Loucy (cell line): Measurements from ENCODE around the gene LKAAEAR1.

Experiments used
- H2AFZ ChIP-seq: fragments of 200-600 bp; sonication (generic); 2 replicates; pipeline ENCODE4 v1.6.0; 2016; ENCODE audit warnings: antibody characterized with exemption, mild to moderate bottlenecking, low read length, moderate library complexity
- H3F3A ChIP-seq: fragments of 200-600 bp; 2 replicates; pipeline ENCODE4 v1.6.0; 2016; ENCODE audit warnings: antibody characterized with exemption, low read depth, mild to moderate bottlenecking
- H3K27me3 ChIP-seq: fragments of 200-600 bp; sonication (generic); 2 replicates; pipeline ENCODE4 v1.6.1; 2014; ENCODE audit warnings: low read length, mild to moderate bottlenecking; ENCODE audit not compliant: insufficient read depth, poor library complexity, severe bottlenecking
- H3K36me3 ChIP-seq: fragments of 200-600 bp; sonication (generic); 2 replicates; pipeline ENCODE4 v1.6.1; 2016; ENCODE audit warnings: low read length; ENCODE audit not compliant: insufficient read depth
- H3K4me1 ChIP-seq: fragments of 200-600 bp; sonication (generic); 2 replicates; pipeline ENCODE4 v1.5.1; 2014; ENCODE audit warnings: low read length, mild to moderate bottlenecking; ENCODE audit not compliant: insufficient read depth, poor library complexity, severe bottlenecking
- H3K4me2 ChIP-seq: fragments of 200-600 bp; sonication (generic); 2 replicates; pipeline ENCODE4 v1.6.0; 2014; ENCODE audit warnings: antibody characterized with exemption, low read length, low read depth, mild to moderate bottlenecking; ENCODE audit not compliant: poor library complexity, severe bottlenecking
- H3K4me3 ChIP-seq: fragments of 200-600 bp; sonication (generic); 2 replicates; pipeline ENCODE4 v1.5.1; 2014; ENCODE audit warnings: low read length, mild to moderate bottlenecking, mixed read lengths; ENCODE audit not compliant: poor library complexity, severe bottlenecking
- H3K79me2 ChIP-seq: fragments of 200-600 bp; sonication (generic); 2 replicates; pipeline ENCODE4 v1.6.1; 2014; ENCODE audit warnings: low read length; ENCODE audit not compliant: insufficient read depth
- H3K9ac ChIP-seq: fragments of 200-600 bp; sonication (generic); 2 replicates; pipeline ENCODE4 v1.6.0; 2014; ENCODE audit warnings: mild to moderate bottlenecking, low read depth, low read length, moderate library complexity; ENCODE audit not compliant: poor library complexity, severe bottlenecking
- H3K9me2 ChIP-seq: fragments of 200-600 bp; sonication (generic); replicated peaks from 2 replicates; pipeline ENCODE4 v1.6.1; 2016; ENCODE audit warnings: low read depth, low read length, mixed read lengths
- H3K9me3 ChIP-seq: fragments of 200-600 bp; sonication (generic); 2 replicates; pipeline ENCODE4 v1.6.1; 2014; ENCODE audit warnings: mild to moderate bottlenecking, antibody characterized with exemption, low read length, low read depth; ENCODE audit not compliant: insufficient read depth
- H4K20me1 ChIP-seq: fragments of 200-600 bp; sonication (generic); 2 replicates; pipeline ENCODE4 v1.6.0; 2014; ENCODE audit warnings: antibody characterized with exemption, low read length, mild to moderate bottlenecking; ENCODE audit not compliant: insufficient read depth, poor library complexity, severe bottlenecking
- EZH2phosphoT487 ChIP-seq: fragments of 200-600 bp; IDR thresholded peaks from 2 replicates; pipeline ENCODE4 v1.6.1; 2018; ENCODE audit warnings: antibody characterized with exemption, mild to moderate bottlenecking, moderate library complexity, borderline replicate concordance
- TF ChIP-seq, protein P1 (sequence below): fragments of 200-600 bp; sonication (generic); conservative IDR thresholded peaks from 2 replicates; pipeline ENCODE4 v1.5.1; 2014; ENCODE audit warnings: mild to moderate bottlenecking, antibody characterized with exemption, low read length

Gene LKAAEAR1

DNA sequence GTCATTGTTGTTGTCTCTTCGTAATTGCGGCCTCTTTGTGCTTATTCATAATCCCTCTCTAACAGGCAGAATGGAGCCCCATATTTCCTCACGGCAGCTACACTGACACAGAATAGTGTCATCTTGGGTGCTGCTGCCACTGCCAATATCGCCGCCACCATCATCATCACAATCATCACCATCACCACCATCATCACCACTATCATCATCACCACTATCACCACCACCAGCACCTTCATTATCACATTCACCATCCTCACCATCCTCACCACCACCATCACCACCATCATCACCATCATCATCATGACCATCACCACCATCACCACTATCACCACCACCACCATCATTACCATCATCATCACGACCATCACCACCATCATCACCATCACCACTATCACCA, 12.3 kb upstream of the LKAAEAR1 start:
- H3K9me3 ChIP-seq, result no peaks in the 10 kb centered on the region
- no peak overlapping the region for H3K4me3 ChIP-seq
- H3K9me2 ChIP-seq, result no peaks in the 10 kb centered on the region
- H3K36me3 ChIP-seq, result no peaks in the 10 kb centered on the region
- H3K9ac ChIP-seq, result no peak overlapping the region
- no peaks in the 10 kb centered on the region for H3F3A ChIP-seq
- peaks cover 18% of the 10 kb centered on the region for H3K4me1 ChIP-seq
- TF ChIP-seq EZH2phosphoT487, result no peak
- TF ChIP-seq, protein P1, sequence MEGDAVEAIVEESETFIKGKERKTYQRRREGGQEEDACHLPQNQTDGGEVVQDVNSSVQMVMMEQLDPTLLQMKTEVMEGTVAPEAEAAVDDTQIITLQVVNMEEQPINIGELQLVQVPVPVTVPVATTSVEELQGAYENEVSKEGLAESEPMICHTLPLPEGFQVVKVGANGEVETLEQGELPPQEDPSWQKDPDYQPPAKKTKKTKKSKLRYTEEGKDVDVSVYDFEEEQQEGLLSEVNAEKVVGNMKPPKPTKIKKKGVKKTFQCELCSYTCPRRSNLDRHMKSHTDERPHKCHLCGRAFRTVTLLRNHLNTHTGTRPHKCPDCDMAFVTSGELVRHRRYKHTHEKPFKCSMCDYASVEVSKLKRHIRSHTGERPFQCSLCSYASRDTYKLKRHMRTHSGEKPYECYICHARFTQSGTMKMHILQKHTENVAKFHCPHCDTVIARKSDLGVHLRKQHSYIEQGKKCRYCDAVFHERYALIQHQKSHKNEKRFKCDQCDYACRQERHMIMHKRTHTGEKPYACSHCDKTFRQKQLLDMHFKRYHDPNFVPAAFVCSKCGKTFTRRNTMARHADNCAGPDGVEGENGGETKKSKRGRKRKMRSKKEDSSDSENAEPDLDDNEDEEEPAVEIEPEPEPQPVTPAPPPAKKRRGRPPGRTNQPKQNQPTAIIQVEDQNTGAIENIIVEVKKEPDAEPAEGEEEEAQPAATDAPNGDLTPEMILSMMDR, result no peak
- H3K27me3 ChIP-seq, result no peaks in the 10 kb centered on the region
- H4K20me1 ChIP-seq, result no peaks in the 10 kb centered on the region
- H3K79me2 ChIP-seq, result no peaks in the 10 kb centered on the region
- H3K4me2 ChIP-seq, result no peak overlapping the region
- H2AFZ ChIP-seq, result no peak overlapping the region

DNA sequence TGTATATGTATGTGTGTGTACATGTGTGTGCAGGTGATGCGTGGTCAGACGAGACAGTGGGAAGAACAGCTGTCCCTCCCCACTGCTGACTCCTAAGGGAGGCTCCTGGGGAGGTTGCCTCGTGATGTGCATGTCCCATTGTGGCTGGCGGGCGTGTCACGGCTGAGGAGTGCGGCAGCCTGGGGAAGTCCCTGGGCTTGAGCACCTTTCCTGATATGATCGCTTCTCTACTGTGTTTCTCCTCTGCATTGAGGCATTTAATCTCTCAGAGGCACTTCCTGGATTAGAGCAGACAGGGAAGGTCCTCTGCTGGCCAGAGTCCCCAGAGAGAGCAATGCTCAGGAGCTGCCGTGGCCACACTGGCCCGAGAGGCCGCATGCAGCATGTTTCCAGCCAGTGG, 11.7 kb upstream of the LKAAEAR1 start:
- Histone ChIP-seq H3K9me2 (no peaks in the 10 kb centered on the region), H3F3A (no peaks in the 10 kb centered on the region), H4K20me1 (no peaks in the 10 kb centered on the region), H3K4me1 (peaks cover 14% of the 10 kb centered on the region), H3K9ac (no peak overlapping the region), H2AFZ (no peak overlapping the region), H3K9me3 (no peaks in the 10 kb centered on the region), H3K4me2 (no peak overlapping the region), H3K4me3 (no peak overlapping the region), H3K36me3 (no peaks in the 10 kb centered on the region), H3K27me3 (no peaks in the 10 kb centered on the region), H3K79me2 (no peaks in the 10 kb centered on the region)
- TF ChIP-seq, protein P1, result no peak
- no peak for TF ChIP-seq EZH2phosphoT487

GRCh38 chr20:64095455-64095854, 11.3 kb upstream of the LKAAEAR1 start:
- H3K36me3 ChIP-seq, result no peaks in the 10 kb centered on the region
- H3K4me3 ChIP-seq, result no peak overlapping the region
- H3K4me2 ChIP-seq, result no peak overlapping the region
- H3K9me2 ChIP-seq, result no peaks in the 10 kb centered on the region
- no peak overlapping the region for H3K9ac ChIP-seq
- no peak for TF ChIP-seq EZH2phosphoT487
- TF ChIP-seq, protein P1, result no peak
- no peaks in the 10 kb centered on the region for H3K27me3 ChIP-seq
- H3K4me1 ChIP-seq, result peaks cover 10% of the 10 kb centered on the region
- no peaks in the 10 kb centered on the region for H3F3A ChIP-seq
- H3K9me3 ChIP-seq, result no peaks in the 10 kb centered on the region
- H3K79me2 ChIP-seq, result no peaks in the 10 kb centered on the region
- no peak overlapping the region for H2AFZ ChIP-seq
- no peaks in the 10 kb centered on the region for H4K20me1 ChIP-seq
